GM12878 (cell line): ENCODE results near the gene DYNC1I2. TPM values are rescaled to one million over a fixed set of nuclear protein-coding genes. Genes with fewer than 3 reads are reported as not detected.

Experiments
- ATAC-seq: fragments of 200-7000 bp; cut with Tn5 transposase; 3 replicates; pipeline ENCODE4 v1.9.1; 2020; ENCODE audit warnings: mild to moderate bottlenecking, moderate library complexity
- BruUV-seq: library from RNA; stranded (reverse); fragments of 400-500 nt; replicated peaks from 2 replicates; lab custom pipeline; 2021; lab: Mats Ljungman, UMichigan
- CTCF ChIA-PET: fragments of 300-600 bp; sonication (Branson Sonifier 250); formaldehyde crosslinking; extraction: SDS; loops from one replicate; lab custom pipeline; 2021; ENCODE audit warnings: inconsistent platforms; lab: Yijun Ruan, JAX
- POLR2A ChIA-PET: fragments of 350-600 bp; formaldehyde crosslinking; extraction: SDS; loops from one replicate; lab custom pipeline; 2021; ENCODE audit warnings: inconsistent platforms; lab: Charles Lee
- RAD21 ChIA-PET: fragments of 300-600 bp; sonication (Branson Sonifier 250); formaldehyde crosslinking; loops from one replicate; lab custom pipeline; 2023; ENCODE audit warnings: antibody characterized with exemption; ENCODE audit not compliant: unreplicated experiment; lab: Charles Lee
- SMC1A ChIA-PET: fragments of 300-600 bp; sonication (Branson Sonifier 250); formaldehyde crosslinking; loops from one replicate; lab custom pipeline; 2023; ENCODE audit not compliant: unreplicated experiment, uncharacterized antibody; lab: Charles Lee
- DNase-seq: peaks from one replicate; pipeline ENCODE4 v3.0.0-alpha.2; 2011; ENCODE audit warnings: low read depth, low spot score
- FAIRE-seq: peaks from 3 replicates; lab custom pipeline; 2011; peaks lifted over from hg19 to GRCh38; lab: Jason Lieb, UNC
- H2AFZ ChIP-seq: 2 replicates; pipeline ENCODE4 v1.6.0; 2011; ENCODE audit warnings: low read depth, low read length, control low read depth; ENCODE audit not compliant: control insufficient read depth
- H3K27ac ChIP-seq: 2 replicates; pipeline ENCODE4 v1.5.1; 2011; ENCODE audit warnings: control low read depth; ENCODE audit not compliant: control insufficient read depth, insufficient read depth
- H3K27me3 ChIP-seq, 2 experiments: replicated peaks in 1 of 2; 2 replicates each; pipeline versions ENCODE4 v1.6.0 to v1.6.1; 2011; ENCODE audit warnings: low read length in 1 of 2; ENCODE audit not compliant: control insufficient read depth in 2 of 2, insufficient read depth in 2 of 2
- H3K36me3 ChIP-seq, 2 experiments: 2 replicates each; pipeline ENCODE4 v1.5.1; 2011; ENCODE audit warnings: low read length in 1 of 2; ENCODE audit not compliant: control insufficient read depth in 2 of 2, insufficient read depth in 2 of 2
- H3K4me1 ChIP-seq: 2 replicates; pipeline ENCODE4 v1.6.1; 2011; ENCODE audit warnings: mild to moderate bottlenecking, low read length, moderate library complexity, mixed read lengths; ENCODE audit not compliant: control insufficient read depth, insufficient read depth
- H3K4me2 ChIP-seq: 2 replicates; pipeline ENCODE4 v1.6.0; 2011; ENCODE audit warnings: control low read depth; ENCODE audit not compliant: control insufficient read depth, insufficient read depth
- H3K4me3 ChIP-seq: fragments of 200-600 bp; sonication (generic); 2 replicates; pipeline ENCODE4 v1.5.1; 2016
- H3K79me2 ChIP-seq: 2 replicates; pipeline ENCODE4 v1.6.0; 2011; ENCODE audit warnings: low read length; ENCODE audit not compliant: control insufficient read depth, insufficient read depth
- H3K9ac ChIP-seq: 2 replicates; pipeline ENCODE4 v1.8.0; 2011; ENCODE audit warnings: low read length, control low read depth, mixed read lengths; ENCODE audit not compliant: control insufficient read depth, insufficient read depth
- H3K9me3 ChIP-seq: replicated peaks from 3 replicates; pipeline ENCODE4 v1.5.1; 2011; ENCODE audit warnings: mild to moderate bottlenecking, low read length; ENCODE audit not compliant: control insufficient read depth, insufficient read depth
- H4K20me1 ChIP-seq: 2 replicates; pipeline ENCODE4 v1.6.0; 2011; ENCODE audit not compliant: control insufficient read depth, insufficient read depth
- ATF2 ChIP-seq: IDR thresholded peaks from 2 replicates; pipeline ENCODE4 v1.6.1; 2012; ENCODE audit warnings: low read length, inconsistent platforms
- BHLHE40 ChIP-seq, 2 experiments: fragments of 450-650 bp in 1 of 2; IDR thresholded peaks; 2 replicates each; pipeline ENCODE4 v1.6.1; 2011 to 2017; ENCODE audit warnings: low read depth in 2 of 2, borderline replicate concordance in 1 of 2, improper control_type of control experiment in 1 of 2, low read length in 1 of 2, mild to moderate bottlenecking in 1 of 2
- CREB1 ChIP-seq: IDR thresholded peaks from 2 replicates; pipeline ENCODE4 v1.6.1; 2012; ENCODE audit warnings: low read depth, mild to moderate bottlenecking, inconsistent platforms
- CREM ChIP-seq: IDR thresholded peaks from 2 replicates; pipeline ENCODE4 v1.6.1; 2014; ENCODE audit warnings: antibody characterized with exemption, low read depth
- EGR1 ChIP-seq, 2 experiments: IDR thresholded peaks; 1 replicate in 1 of 2; 2 replicates in 1 of 2; pipeline ENCODE4 v1.6.1; 2011 to 2012; ENCODE audit warnings: low read depth in 2 of 2, low read length in 2 of 2, borderline replicate concordance in 1 of 2, mild to moderate bottlenecking in 1 of 2, moderate library complexity in 1 of 2
- HDAC6 ChIP-seq: fragments of 200-600 bp; sonication (generic); IDR thresholded peaks from one replicate; pipeline ENCODE4 v1.8.0; 2017; ENCODE audit warnings: antibody characterized with exemption; ENCODE audit not compliant: unreplicated experiment
- IKZF1 ChIP-seq: fragments of 450-650 bp; conservative IDR thresholded peaks from 2 replicates; pipeline ENCODE4 v1.6.1; 2017; ENCODE audit warnings: antibody characterized with exemption, mild to moderate bottlenecking
- IRF4 ChIP-seq: IDR thresholded peaks from 2 replicates; pipeline ENCODE4 v1.6.1; 2011; ENCODE audit warnings: low read depth, low read length
- JUNB ChIP-seq: IDR thresholded peaks from 2 replicates; pipeline ENCODE4 v1.6.1; 2016; ENCODE audit warnings: antibody characterized with exemption, mild to moderate bottlenecking
- MYB ChIP-seq: fragments of 150-350 bp; IDR thresholded peaks from 2 replicates; pipeline ENCODE4 v1.6.1; 2014; ENCODE audit warnings: mild to moderate bottlenecking, low read depth, low read length, borderline replicate concordance
- PAX8 ChIP-seq: fragments of 450-650 bp; IDR thresholded peaks from 2 replicates; pipeline ENCODE4 v1.6.1; 2017; ENCODE audit warnings: mild to moderate bottlenecking, moderate library complexity
- SMARCA5 ChIP-seq: fragments of 450-650 bp; IDR thresholded peaks from 2 replicates; pipeline ENCODE4 v1.6.1; 2017; ENCODE audit warnings: mild to moderate bottlenecking
- SREBF1 ChIP-seq: IDR thresholded peaks from 2 replicates; pipeline ENCODE4 v1.6.1; 2012; ENCODE audit warnings: mild to moderate bottlenecking, low read length
- SUZ12 ChIP-seq: fragments of 200-600 bp; sonication (generic); IDR thresholded peaks from one replicate; pipeline ENCODE4 v1.6.1; 2018; ENCODE audit warnings: antibody characterized with exemption, mild to moderate bottlenecking; ENCODE audit not compliant: unreplicated experiment
- USF2 ChIP-seq: IDR thresholded peaks from 2 replicates; pipeline ENCODE4 v1.6.1; 2011; ENCODE audit warnings: low read depth, low read length, improper control_type of control experiment, borderline replicate concordance
- ZNF384 ChIP-seq: IDR thresholded peaks from 2 replicates; pipeline ENCODE4 v1.6.1; 2012; ENCODE audit warnings: low read depth, mild to moderate bottlenecking, low read length, improper control_type of control experiment, borderline replicate concordance
- WGBS: methylation state at CpG from one replicate; pipeline ENCODE4 v1.1.6; 2016; ENCODE audit warnings: low lambda C conversion rate; ENCODE audit not compliant: insufficient replicate concordance, insufficient coverage; ENCODE audit errors: missing lambda C conversion rate; 5-methylcytosine and 5-hydroxymethylcytosine counted together
- in situ Hi-C: fragments of 300-500 bp; cut with MboI; formaldehyde crosslinking; loops from 9 replicates; pipeline ENCODE4 v1.14.3; 2018; ENCODE audit warnings: mixed read lengths
- intact Hi-C: fragments of 100-400 bp; cut with micrococcal nuclease; formaldehyde crosslinking; loops from one replicate; pipeline ENCODE4 v1.14.2; 2022; ENCODE audit not compliant: unreplicated experiment
- polyA plus RNA-seq, 11 experiments: library from polyadenylated mRNA; depleted of rRNA in 4 of 11; unstranded in 6 of 11; stranded (reverse) in 5 of 11; fragments of >200 nt; fragmentation: Nextera tagmentation in 4 of 11; fragmentation: Illumina TruSeq in 1 of 11; extraction: Ambion mirVana in 4 of 11; extraction: Trizol in 1 of 11; gene quantifications; 1 replicate in 1 of 11; 2 replicates in 10 of 11; pipeline versions ENCODE4 v1.2.1 to v1.2.3, GENCODE V29; 2011 to 2016; ENCODE audit warnings: inconsistent platforms in 2 of 11, missing spikeins in 2 of 11, low read depth in 1 of 11
- total RNA-seq, 4 experiments: library from RNA; depleted of rRNA in 3 of 4; stranded (reverse); fragments of >200 nt in 3 of 4; fragmentation: Illumina TruSeq in 1 of 4; extraction: Trizol in 1 of 4; gene quantifications; 2 replicates each; pipeline versions ENCODE4 v1.2.1 to v1.2.3, GENCODE V29; 2013 to 2021
- TF ChIP-seq, protein P1 (sequence below): IDR thresholded peaks from 2 replicates; pipeline ENCODE4 v1.6.1; 2012; ENCODE audit warnings: mild to moderate bottlenecking, low read depth, low read length

DYNC1I2 gene
- total and polyA plus RNA-seq, 10 of the 15 experiments (the other 5 are each of a cell fraction or from before 2014, with no cell fraction given): 39.9 to 113 (median 53.5) TPM

GRCh38 chr2:171712051-171712450 lies 24.8 kb downstream of the DYNC1I2 start (continued):
- TF ChIP-seq MYB: no peak
- no peak for TF ChIP-seq IKZF1
- no peak for TF ChIP-seq USF2

DNA sequence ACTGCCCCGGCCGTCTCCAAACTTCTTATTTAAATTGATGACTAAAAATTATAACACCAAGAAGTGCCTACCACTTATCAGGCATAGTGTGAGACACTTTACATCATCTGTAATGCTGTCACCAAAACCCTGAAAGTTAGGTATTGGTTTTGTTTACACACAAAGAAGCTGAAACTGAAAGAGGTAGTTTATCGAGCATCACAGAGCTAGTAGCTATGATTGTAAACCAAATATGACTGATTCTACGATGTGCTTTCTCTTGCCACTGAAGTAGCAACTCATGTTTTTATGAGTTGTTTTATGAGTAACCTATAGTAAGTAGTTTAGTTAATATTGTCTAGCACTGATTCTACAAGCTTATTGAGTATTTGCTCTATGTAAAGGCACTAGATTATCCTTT lies 31.5 kb downstream of the DYNC1I2 start:
- H4K20me1 ChIP-seq: no peaks in the 10 kb centered on the region
- intact Hi-C loops (no loop called here), in situ Hi-C loops (no loop called here)
- BruUV-seq: no TSS peak
- SMC1A ChIA-PET: interaction anchor here (0.8 to 1.9 kb wide), 4 partner anchors 12 to 384 kb away, joined by 3 to 7 read pairs (median 6); partner anchors contain the start of gene DLX2
- H3K4me1 ChIP-seq: no peaks in the 10 kb centered on the region
- FAIRE-seq (peak; percentile 97), DNase-seq (no peak), ATAC-seq (peak; percentile 77)
- no peak overlapping the region for H3K4me3 ChIP-seq
- no peaks in the 10 kb centered on the region for H3K79me2 ChIP-seq
- RAD21 ChIA-PET: no interaction called here
- no peaks in the 10 kb centered on the region for H3K27me3 ChIP-seq
- H3K4me2 ChIP-seq: no peak overlapping the region
- no peaks in the 10 kb centered on the region for H3K9me3 ChIP-seq
- 65% methylated on average over 4 of the region's 4 CpGs for WGBS
- CTCF ChIA-PET: interaction anchor here (1.0 to 1.3 kb wide), 4 partner anchors 11 to 388 kb away, joined by 3 to 5 read pairs (median 4); no protein-coding TSS in a partner anchor
- no peak overlapping the region for H3K9ac ChIP-seq
- no peak overlapping the region for H2AFZ ChIP-seq
- no peak overlapping the region for H3K27ac ChIP-seq
- POLR2A ChIA-PET: no interaction called here
- no peaks in the 10 kb centered on the region; a peak in 1 of 4 replicates for H3K36me3 ChIP-seq
- TF ChIP-seq IKZF1: no peak
- no peak for TF ChIP-seq SUZ12
- no peak for TF ChIP-seq SREBF1
- 0 out of 2 replicates have a peak, but pooled peaks have one; percentile 11 for TF ChIP-seq ATF2
- TF ChIP-seq CREM: 0 out of 2 replicates have a peak, but pooled peaks have one; percentile 15
- TF ChIP-seq JUNB: peak; percentile 20; the same call in 1 of the 2 replicates
- no peak for TF ChIP-seq BHLHE40 (IDR thresholded peaks at IDR 0.05; ENCODE audit: borderline replicate concordance in 1 of 2, low read depth in 2 of 2, low read length in 1 of 2)
- no peak for TF ChIP-seq SMARCA5
- TF ChIP-seq EGR1 (IDR thresholded peaks at IDR 0.05; ENCODE audit: borderline replicate concordance in 1 of 2, low read depth in 2 of 2, low read length in 2 of 2): no peak
- TF ChIP-seq HDAC6: no peak
- TF ChIP-seq ZNF384: no peak
- TF ChIP-seq IRF4: peak; percentile 58; the same call in 1 of the 2 replicates
- TF ChIP-seq PAX8: no peak
- peak; percentile 44; the same call in 1 of the 2 replicates for TF ChIP-seq CREB1
- TF ChIP-seq, protein P1, sequence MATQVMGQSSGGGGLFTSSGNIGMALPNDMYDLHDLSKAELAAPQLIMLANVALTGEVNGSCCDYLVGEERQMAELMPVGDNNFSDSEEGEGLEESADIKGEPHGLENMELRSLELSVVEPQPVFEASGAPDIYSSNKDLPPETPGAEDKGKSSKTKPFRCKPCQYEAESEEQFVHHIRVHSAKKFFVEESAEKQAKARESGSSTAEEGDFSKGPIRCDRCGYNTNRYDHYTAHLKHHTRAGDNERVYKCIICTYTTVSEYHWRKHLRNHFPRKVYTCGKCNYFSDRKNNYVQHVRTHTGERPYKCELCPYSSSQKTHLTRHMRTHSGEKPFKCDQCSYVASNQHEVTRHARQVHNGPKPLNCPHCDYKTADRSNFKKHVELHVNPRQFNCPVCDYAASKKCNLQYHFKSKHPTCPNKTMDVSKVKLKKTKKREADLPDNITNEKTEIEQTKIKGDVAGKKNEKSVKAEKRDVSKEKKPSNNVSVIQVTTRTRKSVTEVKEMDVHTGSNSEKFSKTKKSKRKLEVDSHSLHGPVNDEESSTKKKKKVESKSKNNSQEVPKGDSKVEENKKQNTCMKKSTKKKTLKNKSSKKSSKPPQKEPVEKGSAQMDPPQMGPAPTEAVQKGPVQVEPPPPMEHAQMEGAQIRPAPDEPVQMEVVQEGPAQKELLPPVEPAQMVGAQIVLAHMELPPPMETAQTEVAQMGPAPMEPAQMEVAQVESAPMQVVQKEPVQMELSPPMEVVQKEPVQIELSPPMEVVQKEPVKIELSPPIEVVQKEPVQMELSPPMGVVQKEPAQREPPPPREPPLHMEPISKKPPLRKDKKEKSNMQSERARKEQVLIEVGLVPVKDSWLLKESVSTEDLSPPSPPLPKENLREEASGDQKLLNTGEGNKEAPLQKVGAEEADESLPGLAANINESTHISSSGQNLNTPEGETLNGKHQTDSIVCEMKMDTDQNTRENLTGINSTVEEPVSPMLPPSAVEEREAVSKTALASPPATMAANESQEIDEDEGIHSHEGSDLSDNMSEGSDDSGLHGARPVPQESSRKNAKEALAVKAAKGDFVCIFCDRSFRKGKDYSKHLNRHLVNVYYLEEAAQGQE: no peak
